HepG2 (cell line): ENCODE data around the gene ANKRD17. TPM values are rescaled to one million over a fixed set of nuclear protein-coding genes. Genes with fewer than 3 reads are reported as not detected.

Source experiments
- ATAC-seq: fragments of 200-7000 bp; cut with Tn5 transposase; 3 replicates; pipeline ENCODE4 v1.9.1; 2020; ENCODE audit warnings: mild to moderate bottlenecking, moderate library complexity
- BruUV-seq: library from RNA; stranded (reverse); fragments of 400-500 nt; replicated peaks from 2 replicates; lab custom pipeline; 2021; lab: Mats Ljungman, UMichigan
- CTCF ChIA-PET: fragments of 300-600 bp; formaldehyde crosslinking; extraction: SDS; loops from one replicate; lab custom pipeline; 2021; ENCODE audit warnings: low total read pairs, inconsistent platforms, low intra/inter-chr PET ratio; lab: Yijun Ruan, JAX
- POLR2A ChIA-PET: fragments of 350-600 bp; sonication (Branson Sonifier 250); formaldehyde crosslinking; loops from one replicate; lab custom pipeline; 2020; ENCODE audit warnings: antibody characterized with exemption, inconsistent platforms; lab: Yijun Ruan, JAX
- DNase-seq: peaks from one replicate; pipeline ENCODE4 v3.0.0-alpha.2; 2015; ENCODE audit warnings: low spot score
- FAIRE-seq: peaks from 3 replicates; lab custom pipeline; 2011; peaks lifted over from hg19 to GRCh38; lab: Jason Lieb, UNC
- H2AFZ ChIP-seq: one replicate; pipeline ENCODE4 v1.6.1; 2011; ENCODE audit warnings: low read length, inconsistent platforms
- H3K27ac ChIP-seq: fragments of 300-600 bp; 3 replicates; pipeline ENCODE4 v1.8.0; 2011; ENCODE audit warnings: mixed run types, mild to moderate bottlenecking, mixed read lengths, low read length, inconsistent platforms; ENCODE audit not compliant: insufficient read depth; ENCODE audit errors: extremely low read length
- H3K27me3 ChIP-seq, 2 experiments: fragments of 200-600 bp in 1 of 2; 2 replicates in 1 of 2; 3 replicates in 1 of 2; pipeline versions ENCODE4 v1.6.0 to v1.8.0; 2011; ENCODE audit warnings: low read length in 2 of 2, mild to moderate bottlenecking in 2 of 2, moderate library complexity in 2 of 2, inconsistent platforms in 1 of 2; ENCODE audit not compliant: insufficient read depth in 2 of 2, control insufficient read depth in 1 of 2
- H3K36me3 ChIP-seq, 2 experiments: fragments of 200-600 bp in 1 of 2; replicated peaks in 1 of 2; 2 replicates in 1 of 2; 3 replicates in 1 of 2; pipeline versions ENCODE4 v1.5.1 to v1.8.0; 2011; ENCODE audit warnings: low read length in 2 of 2, inconsistent platforms in 1 of 2; ENCODE audit not compliant: insufficient read depth in 2 of 2, control insufficient read depth in 1 of 2
- H3K4me1 ChIP-seq: 2 replicates; pipeline ENCODE4 v1.5.1; 2012; ENCODE audit warnings: low read length, inconsistent platforms; ENCODE audit not compliant: insufficient read depth
- H3K4me2 ChIP-seq: 2 replicates; pipeline ENCODE4 v1.6.0; 2011; ENCODE audit warnings: low read depth, low read length, inconsistent platforms
- H3K4me3 ChIP-seq, 3 experiments: fragments of 200-600 bp in 1 of 3; sonication (generic), shearing (Covaris generic) in 1 of 3; replicated peaks in 1 of 3; 2 replicates each; pipeline ENCODE4 v1.5.1; 2011 to 2016; ENCODE audit warnings: low read length in 3 of 3, inconsistent platforms in 2 of 3, low read depth in 2 of 3, mild to moderate bottlenecking in 2 of 3, control low read depth in 1 of 3, mixed read lengths in 1 of 3; ENCODE audit not compliant: insufficient read depth in 1 of 3
- H3K79me2 ChIP-seq: one replicate; pipeline ENCODE4 v1.6.1; 2011; ENCODE audit warnings: low read length, inconsistent platforms; ENCODE audit not compliant: insufficient read depth
- H3K9ac ChIP-seq: 2 replicates; pipeline ENCODE4 v1.6.0; 2011; ENCODE audit warnings: mild to moderate bottlenecking, low read depth, low read length, inconsistent platforms; ENCODE audit not compliant: insufficient read depth
- H3K9me3 ChIP-seq: 2 replicates; pipeline ENCODE4 v1.5.1; 2012; ENCODE audit warnings: mild to moderate bottlenecking, low read length
- H4K20me1 ChIP-seq: 2 replicates; pipeline ENCODE4 v1.6.0; 2011; ENCODE audit warnings: inconsistent platforms, mild to moderate bottlenecking, low read length, moderate library complexity; ENCODE audit not compliant: insufficient read depth
- ATF3 ChIP-seq: sonication (generic); formaldehyde crosslinking; IDR thresholded peaks from 2 replicates; pipeline ENCODE4 v1.4.0; 2020; ENCODE audit warnings: missing genetic modification reagents
- DRAP1 ChIP-seq: IDR thresholded peaks from 2 replicates; pipeline ENCODE4 v1.6.1; 2016; ENCODE audit warnings: missing genetic modification reagents, missing compliant biosample characterization
- MAFK ChIP-seq, 2 experiments: IDR thresholded peaks in 1 of 2; conservative IDR thresholded peaks in 1 of 2; 2 replicates each; pipeline ENCODE4 v1.6.1; 2011; ENCODE audit warnings: improper control_type of control experiment in 2 of 2, low read length in 2 of 2
- RNF219 ChIP-seq: sonication (generic); formaldehyde crosslinking; IDR thresholded peaks from 2 replicates; pipeline ENCODE4 v1.5.0; 2020; ENCODE audit warnings: mild to moderate bottlenecking, missing genetic modification reagents
- ZFAT ChIP-seq: sonication (generic); formaldehyde crosslinking; conservative IDR thresholded peaks from 2 replicates; pipeline ENCODE4 v1.8.1; 2023; ENCODE audit warnings: missing genetic modification reagents, inconsistent platforms
- in situ Hi-C: cut with HindIII; loops from 2 replicates; pipeline ENCODE4 v1.10.0; 2017; ENCODE audit warnings: low pct_unique_long_range_greater_than_20kb; ENCODE audit not compliant: extremely low pct_ligation_motif_present
- intact Hi-C: fragments of 100-400 bp; cut with micrococcal nuclease; formaldehyde crosslinking; loops from one replicate; pipeline ENCODE4 v1.10.0; 2022; ENCODE audit not compliant: unreplicated experiment
- polyA plus RNA-seq, 8 experiments: library from polyadenylated mRNA; depleted of rRNA in 3 of 8; stranded (reverse) in 7 of 8; unstranded in 1 of 8; fragments of >200 nt; fragmentation: Illumina TruSeq in 4 of 8; extraction: Trizol in 4 of 8; gene quantifications; 2 replicates each; pipeline versions ENCODE4 v1.2.1 to v1.2.3, GENCODE V29; 2011 to 2016; ENCODE audit warnings: low read depth in 4 of 8, missing spikeins in 1 of 8, mixed read lengths in 1 of 8; ENCODE audit not compliant: insufficient read depth in 1 of 8
- total RNA-seq, 5 experiments: library from RNA; depleted of rRNA; stranded (reverse); fragments of >200 nt; fragmentation: Illumina TruSeq; extraction: Trizol; gene quantifications; 2 replicates each; pipeline ENCODE4 v1.2.3, GENCODE V29; 2016; ENCODE audit warnings: low read depth in 1 of 5

Gene ANKRD17
- total and polyA plus RNA-seq, 2 of the 13 experiments (the other 11 are each of a cell fraction or from before 2014, with no cell fraction given): 55.7 to 61.1 TPM

GRCh38 chr4:73220815-73221214 lies 37.8 kb downstream of the ANKRD17 start:
- FAIRE-seq: no peak
- DNase-seq: no peak
- TF ChIP-seq RNF219 (CRISPR knock-in tag) (no peak), MAFK (conservative IDR thresholded peaks at IDR 0.05 in 1 of 2, IDR thresholded peaks at IDR 0.05 in 1 of 2; ENCODE audit: low read length in 2 of 2) (peak in 1 of 2 experiments; percentile 45; a peak in 2 of 4 replicates), ATF3 (CRISPR knock-in tag) (no peak), DRAP1 (no peak), ZFAT (CRISPR knock-in tag) (no peak)
- H3K4me1 ChIP-seq: peaks cover 6% of the 10 kb centered on the region; the same call in 1 of the 2 replicates
- H3K9ac ChIP-seq: no peak overlapping the region
- in situ Hi-C loops: no loop called here
- peaks cover 92% of the 10 kb centered on the region for H3K79me2 ChIP-seq
- no peaks in the 10 kb centered on the region for H3K27me3 ChIP-seq
- no TSS peak for BruUV-seq
- no peak for ATAC-seq
- no peak overlapping the region for H3K27ac ChIP-seq
- H4K20me1 ChIP-seq: peaks cover 30% of the 10 kb centered on the region
- ChIA-PET CTCF (no interaction called here), POLR2A (no interaction called here)
- no peak overlapping the region for H3K4me2 ChIP-seq
- H2AFZ ChIP-seq: no peak overlapping the region
- no peaks in the 10 kb centered on the region for H3K9me3 ChIP-seq
- intact Hi-C loops: no loop called here
- H3K4me3 ChIP-seq: no peak overlapping the region
- H3K36me3 ChIP-seq: peaks cover 1 to 13% of the 10 kb centered on the region in 2 experiments; a peak in 1 of 5 replicates
